Kidney (tissue), 14 donors: Measurements from ENCODE around the gene NT5DC2. TPM values are rescaled to one million over a fixed set of nuclear protein-coding genes. Genes with fewer than 3 reads are reported as not detected.

Experiments
- DNase-seq, 5 donors: peaks; one replicate each; pipeline ENCODE4 v3.0.0-alpha.2; 2013 to 2020
- FAIRE-seq: peaks from 2 replicates; lab custom pipeline; 2012; peaks lifted over from hg19 to GRCh38; lab: Jason Lieb, UNC
- H3K27ac ChIP-seq, 2 donors: one replicate each; pipeline ENCODE4 v1.7.0; 2013; ENCODE audit warnings: low read depth in 2 of 2, low read length in 2 of 2, inconsistent platforms in 1 of 2
- H3K27me3 ChIP-seq: one replicate; pipeline ENCODE4 v1.7.1; 2013; ENCODE audit warnings: low read length, inconsistent platforms; ENCODE audit not compliant: control insufficient read depth, insufficient read depth
- H3K36me3 ChIP-seq, 3 donors: one replicate each; pipeline versions ENCODE4 v1.7.0 to v1.7.1; 2013; ENCODE audit warnings: low read length in 3 of 3, control low read depth in 1 of 3, inconsistent platforms in 1 of 3; ENCODE audit not compliant: insufficient read depth in 3 of 3, control insufficient read depth in 2 of 3
- H3K4me1 ChIP-seq, 3 donors: one replicate each; pipeline versions ENCODE4 v1.7.0 to v1.7.1; 2013; ENCODE audit warnings: low read length in 3 of 3, inconsistent platforms in 1 of 3, low read depth in 1 of 3; ENCODE audit not compliant: control insufficient read depth in 2 of 3, insufficient read depth in 2 of 3
- H3K4me3 ChIP-seq, 3 donors: one replicate each; pipeline versions ENCODE4 v1.7.0 to v1.8.1; 2013; ENCODE audit warnings: low read length in 3 of 3, control low read depth in 1 of 3, inconsistent platforms in 1 of 3
- H3K9ac ChIP-seq, 3 donors: one replicate each; pipeline versions ENCODE4 v1.7.0 to v1.7.1; 2013; ENCODE audit warnings: low read length in 3 of 3, control low read depth in 1 of 3, inconsistent platforms in 1 of 3
- H3K9me3 ChIP-seq, 3 donors: one replicate each; pipeline versions ENCODE4 v1.7.0 to v1.7.1; 2013; ENCODE audit warnings: low read length in 3 of 3, control low read depth in 1 of 3, inconsistent platforms in 1 of 3; ENCODE audit not compliant: control insufficient read depth in 2 of 3, insufficient read depth in 1 of 3
- CTCF ChIP-seq: IDR thresholded peaks from 3 replicates; pipeline ENCODE4 v1.5.1; 2012; ENCODE audit warnings: mild to moderate bottlenecking, moderate library complexity, borderline replicate concordance; ENCODE audit not compliant: insufficient read depth; ENCODE audit errors: extremely low read depth
- intact Hi-C: fragments of 100-400 bp; cut with DNase I; formaldehyde crosslinking; loops from one replicate; pipeline ENCODE4 v1.11.1; 2022
- polyA plus RNA-seq: library from polyadenylated mRNA; stranded (reverse); fragments of 350-450 nt; fragmentation: Illumina TruSeq; extraction: RNeasy Lipid Tissue Mini Kit (QIAGEN cat#74804); gene quantifications from one replicate; pipeline ENCODE4 v1.2.3, GENCODE V29; 2014; ENCODE audit warnings: low read depth, low replicate concordance; ENCODE audit not compliant: insufficient read depth
- total RNA-seq: library from RNA; stranded (reverse); fragmentation: NEBNext Ultra II Directional; extraction: Animal tissue kit (Norgen Biotek cat#: 25700); gene quantifications from one replicate; pipeline ENCODE4 v1.2.1, GENCODE V29; 2021
- donor health status: control.
- donor health status: control.
- donor health status: control.
- donor health status: control.
- donor health status: control.
- donor health status: DM: yes; HTN: yes; CAD: no.
- donor health status: Normal renal cell carcinoma (clear cell type).

The NT5DC2 gene
- total and polyA plus RNA-seq, 2 donors from 2014 or later: 47.3 to 75.7 TPM

GRCh38 chr3:52487788-52488691 is 45.6 kb downstream of the NT5DC2 start:
- Histone ChIP-seq H3K27me3 (no peaks in the 10 kb centered on the region), H3K4me3 (no peak overlapping the region), H3K27ac (no peak overlapping the region), H3K9me3 (no peaks in the 10 kb centered on the region), H3K36me3 (peaks cover 0 to 59% (median 27%) of the 10 kb centered on the region in 3 donors), H3K9ac (no peak overlapping the region), H3K4me1 (peaks cover 0 to 18% (median 0%) of the 10 kb centered on the region in 3 donors)
- TF ChIP-seq CTCF: no peak
- intact Hi-C loops: no loop called here
- FAIRE-seq (no peak), DNase-seq (no peak)

- Histone ChIP-seq H3K27ac (no peak overlapping the region), H3K4me1 (peaks cover 0 to 18% (median 0%) of the 10 kb centered on the region in 3 donors), H3K36me3 (peaks cover 0 to 58% (median 23%) of the 10 kb centered on the region in 3 donors), H3K4me3 (no peak overlapping the region), H3K27me3 (no peaks in the 10 kb centered on the region), H3K9ac (no peak overlapping the region), H3K9me3 (no peaks in the 10 kb centered on the region)
- intact Hi-C loops: no loop called here
- FAIRE-seq (no peak), DNase-seq (no peak)
- no peak for TF ChIP-seq CTCF
Observed at GRCh38 chr3:52487050-52487787, 46.4 kb downstream of the NT5DC2 start.

- Histone ChIP-seq H3K9me3 (no peaks in the 10 kb centered on the region), H3K36me3 (peaks cover 0 to 55% (median 19%) of the 10 kb centered on the region in 3 donors), H3K9ac (no peak overlapping the region), H3K27me3 (no peaks in the 10 kb centered on the region), H3K4me1 (peaks cover 0 to 2% (median 0%) of the 10 kb centered on the region in 3 donors), H3K27ac (no peak overlapping the region), H3K4me3 (no peak overlapping the region)
- FAIRE-seq: no peak
- no peak for TF ChIP-seq CTCF
- intact Hi-C loops: no loop called here
- DNase-seq: no peak
Observed at GRCh38 chr3:52484680-52485461, 48.8 kb downstream of the NT5DC2 start.
